ENCODE data around the gene EPHA4. TPM values are rescaled to one million over a fixed set of nuclear protein-coding genes. Genes with fewer than 3 reads are reported as not detected.

EPHA4 gene
- total RNA-seq, 1 experiment from 2014 or later: 3.4 TPM

DNA sequence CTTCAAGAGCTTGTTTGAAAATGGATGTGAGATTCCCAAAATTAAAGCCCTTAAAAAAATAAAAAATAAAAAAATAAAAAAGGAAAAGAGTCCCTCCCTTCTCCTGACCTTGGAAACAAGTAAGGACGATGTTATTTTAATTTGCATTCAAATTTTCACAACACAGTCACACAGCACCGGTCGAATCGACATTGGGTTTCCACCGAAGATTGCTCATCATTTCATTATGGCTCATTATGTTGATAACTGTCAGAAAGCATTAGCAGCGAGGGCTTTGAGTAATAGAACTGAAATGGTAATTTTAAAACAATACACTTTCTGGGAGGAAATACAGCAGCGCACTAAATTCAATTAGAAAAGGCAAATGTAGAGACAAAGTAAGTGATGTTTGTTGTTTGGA is 78.7 kb downstream of the EPHA4 start:
- intact Hi-C loops (cut with micrococcal nuclease; ENCODE audit: unreplicated experiment) (no loop called here), in situ Hi-C loops (cut with HindIII; ENCODE audit: low pct_unique_long_range_greater_than_20kb, low sequenced_read_pairs) (no loop called here)
- Histone ChIP-seq H3K4me1 (ENCODE audit: control insufficient read depth, insufficient read depth, low read length) (no peaks in the 10 kb centered on the region), H3K27me3 (ENCODE audit: control insufficient read depth, insufficient read depth, low read length) (no peaks in the 10 kb centered on the region), H3K9me3 (ENCODE audit: control insufficient read depth, insufficient read depth, low read depth, low read length) (no peaks in the 10 kb centered on the region), H3K27ac (ENCODE audit: low read length) (no peak overlapping the region), H3K4me3 (ENCODE audit: low read depth in 2 of 2, low read length in 2 of 2) (no peak overlapping the region), H3K36me3 (ENCODE audit: control insufficient read depth, insufficient read depth, low read length) (no peaks in the 10 kb centered on the region)
- no peak for ATAC-seq
- no TSS peak for BruUV-seq (replicated peaks)
- no peak for TF ChIP-seq TCF7L2 (IDR thresholded peaks at IDR 0.05; ENCODE audit: low read depth, low read length)
- TF ChIP-seq, protein P1, sequence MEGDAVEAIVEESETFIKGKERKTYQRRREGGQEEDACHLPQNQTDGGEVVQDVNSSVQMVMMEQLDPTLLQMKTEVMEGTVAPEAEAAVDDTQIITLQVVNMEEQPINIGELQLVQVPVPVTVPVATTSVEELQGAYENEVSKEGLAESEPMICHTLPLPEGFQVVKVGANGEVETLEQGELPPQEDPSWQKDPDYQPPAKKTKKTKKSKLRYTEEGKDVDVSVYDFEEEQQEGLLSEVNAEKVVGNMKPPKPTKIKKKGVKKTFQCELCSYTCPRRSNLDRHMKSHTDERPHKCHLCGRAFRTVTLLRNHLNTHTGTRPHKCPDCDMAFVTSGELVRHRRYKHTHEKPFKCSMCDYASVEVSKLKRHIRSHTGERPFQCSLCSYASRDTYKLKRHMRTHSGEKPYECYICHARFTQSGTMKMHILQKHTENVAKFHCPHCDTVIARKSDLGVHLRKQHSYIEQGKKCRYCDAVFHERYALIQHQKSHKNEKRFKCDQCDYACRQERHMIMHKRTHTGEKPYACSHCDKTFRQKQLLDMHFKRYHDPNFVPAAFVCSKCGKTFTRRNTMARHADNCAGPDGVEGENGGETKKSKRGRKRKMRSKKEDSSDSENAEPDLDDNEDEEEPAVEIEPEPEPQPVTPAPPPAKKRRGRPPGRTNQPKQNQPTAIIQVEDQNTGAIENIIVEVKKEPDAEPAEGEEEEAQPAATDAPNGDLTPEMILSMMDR (IDR thresholded peaks at IDR 0.05): no peak
- TF ChIP-seq POLR2AphosphoS5 (IDR thresholded peaks at IDR 0.05; ENCODE audit: low read depth, low read length): no peak
- TF ChIP-seq, protein P2, sequence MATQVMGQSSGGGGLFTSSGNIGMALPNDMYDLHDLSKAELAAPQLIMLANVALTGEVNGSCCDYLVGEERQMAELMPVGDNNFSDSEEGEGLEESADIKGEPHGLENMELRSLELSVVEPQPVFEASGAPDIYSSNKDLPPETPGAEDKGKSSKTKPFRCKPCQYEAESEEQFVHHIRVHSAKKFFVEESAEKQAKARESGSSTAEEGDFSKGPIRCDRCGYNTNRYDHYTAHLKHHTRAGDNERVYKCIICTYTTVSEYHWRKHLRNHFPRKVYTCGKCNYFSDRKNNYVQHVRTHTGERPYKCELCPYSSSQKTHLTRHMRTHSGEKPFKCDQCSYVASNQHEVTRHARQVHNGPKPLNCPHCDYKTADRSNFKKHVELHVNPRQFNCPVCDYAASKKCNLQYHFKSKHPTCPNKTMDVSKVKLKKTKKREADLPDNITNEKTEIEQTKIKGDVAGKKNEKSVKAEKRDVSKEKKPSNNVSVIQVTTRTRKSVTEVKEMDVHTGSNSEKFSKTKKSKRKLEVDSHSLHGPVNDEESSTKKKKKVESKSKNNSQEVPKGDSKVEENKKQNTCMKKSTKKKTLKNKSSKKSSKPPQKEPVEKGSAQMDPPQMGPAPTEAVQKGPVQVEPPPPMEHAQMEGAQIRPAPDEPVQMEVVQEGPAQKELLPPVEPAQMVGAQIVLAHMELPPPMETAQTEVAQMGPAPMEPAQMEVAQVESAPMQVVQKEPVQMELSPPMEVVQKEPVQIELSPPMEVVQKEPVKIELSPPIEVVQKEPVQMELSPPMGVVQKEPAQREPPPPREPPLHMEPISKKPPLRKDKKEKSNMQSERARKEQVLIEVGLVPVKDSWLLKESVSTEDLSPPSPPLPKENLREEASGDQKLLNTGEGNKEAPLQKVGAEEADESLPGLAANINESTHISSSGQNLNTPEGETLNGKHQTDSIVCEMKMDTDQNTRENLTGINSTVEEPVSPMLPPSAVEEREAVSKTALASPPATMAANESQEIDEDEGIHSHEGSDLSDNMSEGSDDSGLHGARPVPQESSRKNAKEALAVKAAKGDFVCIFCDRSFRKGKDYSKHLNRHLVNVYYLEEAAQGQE (IDR thresholded peaks at IDR 0.05; ENCODE audit: insufficient read depth in 1 of 2, low read depth in 2 of 2, low read length in 1 of 2): no peak
- TF ChIP-seq SIN3A (IDR thresholded peaks at IDR 0.05; ENCODE audit: borderline replicate concordance, insufficient read depth, low read depth, low read length): no peak
- POLR2A ChIA-PET: no interaction called here
- CTCF ChIA-PET: no interaction called here
- no peak for DNase-seq (ENCODE audit: low read depth, low spot score)

DNA sequence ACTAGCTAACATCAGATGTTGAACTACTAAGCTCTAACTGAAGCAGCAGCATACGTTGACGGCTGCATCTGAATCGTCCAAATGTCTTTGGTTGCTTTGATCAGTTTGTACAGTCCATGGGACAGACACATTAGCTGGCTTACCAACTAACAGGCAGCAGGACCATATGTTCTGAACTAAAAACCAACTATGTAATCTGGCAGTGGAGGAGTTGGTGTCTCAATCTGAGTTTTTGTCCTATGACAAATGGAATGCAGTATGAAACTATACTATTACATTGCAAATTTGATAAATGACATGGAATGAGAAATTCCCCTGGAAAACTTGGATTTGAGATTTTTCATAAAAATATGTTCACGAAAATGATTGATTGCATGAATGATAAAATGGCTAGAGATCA is 79.5 kb downstream of the EPHA4 start:
- H3K4me3 ChIP-seq (ENCODE audit: low read depth in 2 of 2, low read length in 2 of 2): no peak overlapping the region
- ATAC-seq (no peak), DNase-seq (ENCODE audit: low read depth, low spot score) (no peak)
- intact Hi-C loops (cut with micrococcal nuclease; ENCODE audit: unreplicated experiment): no loop called here
- BruUV-seq (replicated peaks): no TSS peak
- H3K4me1 ChIP-seq (ENCODE audit: control insufficient read depth, insufficient read depth, low read length): no peaks in the 10 kb centered on the region
- ChIA-PET POLR2A (no interaction called here), CTCF (no interaction called here)
- no peak for TF ChIP-seq SIN3A (IDR thresholded peaks at IDR 0.05; ENCODE audit: borderline replicate concordance, insufficient read depth, low read depth, low read length)
- TF ChIP-seq, protein P1 (IDR thresholded peaks at IDR 0.05): no peak
- no peaks in the 10 kb centered on the region for H3K9me3 ChIP-seq (ENCODE audit: control insufficient read depth, insufficient read depth, low read depth, low read length)
- H3K27ac ChIP-seq (ENCODE audit: low read length): no peak overlapping the region
- no peaks in the 10 kb centered on the region for H3K27me3 ChIP-seq (ENCODE audit: control insufficient read depth, insufficient read depth, low read length)
- in situ Hi-C loops (cut with HindIII; ENCODE audit: low pct_unique_long_range_greater_than_20kb, low sequenced_read_pairs): no loop called here
- no peaks in the 10 kb centered on the region for H3K36me3 ChIP-seq (ENCODE audit: control insufficient read depth, insufficient read depth, low read length)

All from Panc1 (cell line).